ENCODE data around the gene PROM1.

DNA sequence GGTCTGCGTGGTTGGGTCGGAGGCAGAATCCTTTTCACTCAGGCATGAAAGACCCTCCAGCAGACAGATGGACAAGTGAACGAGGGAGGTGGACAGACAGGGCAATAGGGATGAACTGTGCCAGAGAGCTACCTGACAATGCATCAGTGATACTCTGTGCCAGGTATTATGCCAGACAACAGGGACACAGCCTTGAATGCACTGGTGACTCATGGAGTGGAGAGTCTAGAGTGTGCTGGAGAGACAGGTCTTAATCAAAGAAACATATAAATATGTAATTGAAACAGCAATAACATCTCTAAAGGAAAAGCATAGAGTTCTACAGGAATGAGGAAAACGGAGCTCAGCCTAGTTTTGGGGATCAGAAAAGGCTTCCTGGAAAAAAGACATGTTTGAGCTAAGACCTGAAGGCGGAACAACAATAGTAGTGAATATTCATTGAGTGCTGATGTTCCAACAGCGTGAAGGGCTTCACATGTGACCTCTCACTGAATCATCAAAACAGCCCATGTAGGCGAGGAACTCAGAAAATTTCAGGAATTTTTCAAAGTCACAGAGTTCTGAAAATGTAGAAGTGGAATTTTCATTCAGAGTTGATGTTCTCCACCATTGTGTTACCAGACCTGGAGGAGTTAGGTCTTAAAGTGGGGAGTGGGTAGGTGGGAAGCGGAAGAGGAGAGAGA lies 100.8 kb downstream of the PROM1 start:
- TF ChIP-seq, protein P1, sequence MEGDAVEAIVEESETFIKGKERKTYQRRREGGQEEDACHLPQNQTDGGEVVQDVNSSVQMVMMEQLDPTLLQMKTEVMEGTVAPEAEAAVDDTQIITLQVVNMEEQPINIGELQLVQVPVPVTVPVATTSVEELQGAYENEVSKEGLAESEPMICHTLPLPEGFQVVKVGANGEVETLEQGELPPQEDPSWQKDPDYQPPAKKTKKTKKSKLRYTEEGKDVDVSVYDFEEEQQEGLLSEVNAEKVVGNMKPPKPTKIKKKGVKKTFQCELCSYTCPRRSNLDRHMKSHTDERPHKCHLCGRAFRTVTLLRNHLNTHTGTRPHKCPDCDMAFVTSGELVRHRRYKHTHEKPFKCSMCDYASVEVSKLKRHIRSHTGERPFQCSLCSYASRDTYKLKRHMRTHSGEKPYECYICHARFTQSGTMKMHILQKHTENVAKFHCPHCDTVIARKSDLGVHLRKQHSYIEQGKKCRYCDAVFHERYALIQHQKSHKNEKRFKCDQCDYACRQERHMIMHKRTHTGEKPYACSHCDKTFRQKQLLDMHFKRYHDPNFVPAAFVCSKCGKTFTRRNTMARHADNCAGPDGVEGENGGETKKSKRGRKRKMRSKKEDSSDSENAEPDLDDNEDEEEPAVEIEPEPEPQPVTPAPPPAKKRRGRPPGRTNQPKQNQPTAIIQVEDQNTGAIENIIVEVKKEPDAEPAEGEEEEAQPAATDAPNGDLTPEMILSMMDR (IDR thresholded peaks at IDR 0.05; ENCODE audit: poor library complexity, severe bottlenecking), result no peak
- TF ChIP-seq EP300 (conservative IDR thresholded peaks at IDR 0.05; ENCODE audit: poor library complexity, severe bottlenecking), result no peak
- TF ChIP-seq POLR2AphosphoS5 (IDR thresholded peaks at IDR 0.05), result no peak
- TF ChIP-seq, protein P2, sequence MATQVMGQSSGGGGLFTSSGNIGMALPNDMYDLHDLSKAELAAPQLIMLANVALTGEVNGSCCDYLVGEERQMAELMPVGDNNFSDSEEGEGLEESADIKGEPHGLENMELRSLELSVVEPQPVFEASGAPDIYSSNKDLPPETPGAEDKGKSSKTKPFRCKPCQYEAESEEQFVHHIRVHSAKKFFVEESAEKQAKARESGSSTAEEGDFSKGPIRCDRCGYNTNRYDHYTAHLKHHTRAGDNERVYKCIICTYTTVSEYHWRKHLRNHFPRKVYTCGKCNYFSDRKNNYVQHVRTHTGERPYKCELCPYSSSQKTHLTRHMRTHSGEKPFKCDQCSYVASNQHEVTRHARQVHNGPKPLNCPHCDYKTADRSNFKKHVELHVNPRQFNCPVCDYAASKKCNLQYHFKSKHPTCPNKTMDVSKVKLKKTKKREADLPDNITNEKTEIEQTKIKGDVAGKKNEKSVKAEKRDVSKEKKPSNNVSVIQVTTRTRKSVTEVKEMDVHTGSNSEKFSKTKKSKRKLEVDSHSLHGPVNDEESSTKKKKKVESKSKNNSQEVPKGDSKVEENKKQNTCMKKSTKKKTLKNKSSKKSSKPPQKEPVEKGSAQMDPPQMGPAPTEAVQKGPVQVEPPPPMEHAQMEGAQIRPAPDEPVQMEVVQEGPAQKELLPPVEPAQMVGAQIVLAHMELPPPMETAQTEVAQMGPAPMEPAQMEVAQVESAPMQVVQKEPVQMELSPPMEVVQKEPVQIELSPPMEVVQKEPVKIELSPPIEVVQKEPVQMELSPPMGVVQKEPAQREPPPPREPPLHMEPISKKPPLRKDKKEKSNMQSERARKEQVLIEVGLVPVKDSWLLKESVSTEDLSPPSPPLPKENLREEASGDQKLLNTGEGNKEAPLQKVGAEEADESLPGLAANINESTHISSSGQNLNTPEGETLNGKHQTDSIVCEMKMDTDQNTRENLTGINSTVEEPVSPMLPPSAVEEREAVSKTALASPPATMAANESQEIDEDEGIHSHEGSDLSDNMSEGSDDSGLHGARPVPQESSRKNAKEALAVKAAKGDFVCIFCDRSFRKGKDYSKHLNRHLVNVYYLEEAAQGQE (IDR thresholded peaks at IDR 0.05; ENCODE audit: borderline replicate concordance), result no peak
- no peak for TF ChIP-seq RAD21 (conservative IDR thresholded peaks at IDR 0.05)
- no peak for TF ChIP-seq TAF1 (IDR thresholded peaks at IDR 0.05; ENCODE audit: low read depth)
- no peak for TF ChIP-seq EZH2 (IDR thresholded peaks at IDR 0.05; ENCODE audit: borderline replicate concordance, insufficient read depth, low read length, poor library complexity, severe bottlenecking)
- no peak for TF ChIP-seq MXI1 (conservative IDR thresholded peaks at IDR 0.05; ENCODE audit: poor library complexity, severe bottlenecking)
